Type B pancreatic cell (in vitro differentiated cells): ENCODE results near the gene RFX4. TPM values are rescaled to one million over a fixed set of nuclear protein-coding genes. Genes with fewer than 3 reads are reported as not detected.

ENCODE experiments used
- DNase-seq: peaks from one replicate; pipeline ENCODE4 v3.0.0; 2021; ENCODE audit warnings: mixed read lengths; ENCODE audit not compliant: unreplicated experiment; ENCODE audit errors: extremely low spot score
- H3K27ac Mint-ChIP-seq: 2 replicates; pipeline ENCODE4 v1.8.0; 2021; ENCODE audit warnings: mild to moderate bottlenecking, mixed read lengths
- H3K27me3 Mint-ChIP-seq: 2 replicates; pipeline ENCODE4 v1.8.0; 2021; ENCODE audit warnings: mixed read lengths
- H3K36me3 Mint-ChIP-seq: 2 replicates; pipeline ENCODE4 v1.8.0; 2021; ENCODE audit warnings: mixed read lengths
- H3K4me1 Mint-ChIP-seq: one replicate; pipeline ENCODE4 v1.8.0; 2021; ENCODE audit warnings: mixed read lengths; ENCODE audit not compliant: unreplicated experiment
- H3K4me3 Mint-ChIP-seq: 2 replicates; pipeline ENCODE4 v1.8.0; 2021; ENCODE audit warnings: mild to moderate bottlenecking, mixed read lengths
- H3K9me3 Mint-ChIP-seq: 2 replicates; pipeline ENCODE4 v1.8.0; 2021; ENCODE audit warnings: mixed read lengths
- CTCF ChIP-seq: fragments of 200-600 bp; sonication (generic); conservative IDR thresholded peaks from 2 replicates; pipeline ENCODE4 v1.5.0; 2021; ENCODE audit warnings: antibody characterized with exemption, mild to moderate bottlenecking
- total RNA-seq: library from RNA; stranded (reverse); gene quantifications from 2 replicates; pipeline ENCODE4 v1.2.1, GENCODE V29; 2021; ENCODE audit warnings: low replicate concordance

RFX4 gene
- total RNA-seq, 1 donor from 2014 or later = 25.4 TPM

- no peak for DNase-seq
- no peak for TF ChIP-seq CTCF
- Mint-ChIP-seq H3K27ac (no peak overlapping the region), H3K9me3 (no peaks in the 10 kb centered on the region), H3K36me3 (no peaks in the 10 kb centered on the region), H3K4me1 (no peaks in the 10 kb centered on the region), H3K4me3 (no peak overlapping the region), H3K27me3 (peaks cover 4% of the 10 kb centered on the region)
These were observed 134.9 kb downstream of the RFX4 start for GRCh38 chr12:106717673-106718072.

- Mint-ChIP-seq H3K27me3 (peaks cover 9% of the 10 kb centered on the region), H3K36me3 (no peaks in the 10 kb centered on the region), H3K27ac (no peak overlapping the region), H3K9me3 (no peaks in the 10 kb centered on the region), H3K4me1 (peaks cover 4% of the 10 kb centered on the region), H3K4me3 (no peak overlapping the region)
- no peak for TF ChIP-seq CTCF
- no peak for DNase-seq
These were observed 137.1 kb downstream of the RFX4 start for GRCh38 chr12:106719879-106720278.

- no peak overlapping the region for H3K4me3 Mint-ChIP-seq
- peaks cover 4% of the 10 kb centered on the region for H3K4me1 Mint-ChIP-seq
- peaks cover 9% of the 10 kb centered on the region for H3K27me3 Mint-ChIP-seq
- H3K27ac Mint-ChIP-seq = no peak overlapping the region
- H3K9me3 Mint-ChIP-seq = no peaks in the 10 kb centered on the region
- no peak for DNase-seq
- no peak for TF ChIP-seq CTCF
- no peaks in the 10 kb centered on the region for H3K36me3 Mint-ChIP-seq
These were observed 137.9 kb downstream of the RFX4 start for GRCh38 chr12:106720696-106721095.

GRCh38 chr12:106721915-106722314, 139.1 kb downstream of the RFX4 start:
- Mint-ChIP-seq H3K4me3 (no peak overlapping the region), H3K9me3 (no peaks in the 10 kb centered on the region), H3K4me1 (peaks cover 4% of the 10 kb centered on the region), H3K27me3 (peaks cover 9% of the 10 kb centered on the region), H3K27ac (no peak overlapping the region), H3K36me3 (no peaks in the 10 kb centered on the region)
- no peak for TF ChIP-seq CTCF
- no peak for DNase-seq

GRCh38 chr12:106722837-106723236, 140.0 kb downstream of the RFX4 start:
- TF ChIP-seq CTCF = peak; percentile 57
- Mint-ChIP-seq H3K36me3 (no peaks in the 10 kb centered on the region), H3K4me1 (peaks cover 4% of the 10 kb centered on the region), H3K27ac (no peak overlapping the region), H3K4me3 (no peak overlapping the region), H3K27me3 (peaks cover 9% of the 10 kb centered on the region), H3K9me3 (no peaks in the 10 kb centered on the region)
- no peak for DNase-seq

GRCh38 chr12:106723416-106723815, 140.6 kb downstream of the RFX4 start:
- DNase-seq = no peak
- Mint-ChIP-seq H3K4me3 (no peak overlapping the region), H3K27me3 (peaks cover 9% of the 10 kb centered on the region), H3K9me3 (no peaks in the 10 kb centered on the region), H3K4me1 (peaks cover 4% of the 10 kb centered on the region), H3K27ac (no peak overlapping the region), H3K36me3 (no peaks in the 10 kb centered on the region)
- no peak for TF ChIP-seq CTCF
